GM12875 (cell line): ENCODE results near the gene LCLAT1.

Experiments
- H3K4me3 ChIP-seq: one replicate; pipeline ENCODE4 v1.5.1; 2011; ENCODE audit warnings: low read depth, low read length, control low read depth
- TF ChIP-seq, protein P1 (sequence below): IDR thresholded peaks from 2 replicates; pipeline ENCODE4 v1.5.1; 2011; ENCODE audit warnings: low read depth, mild to moderate bottlenecking, control low read depth, inconsistent platforms, low read length, moderate library complexity, borderline replicate concordance; ENCODE audit not compliant: insufficient read depth

LCLAT1 gene

GRCh38 chr2:30404319-30405259 lies 42.5 kb upstream of the LCLAT1 start:
- no peak overlapping the region for H3K4me3 ChIP-seq
- TF ChIP-seq, protein P1, sequence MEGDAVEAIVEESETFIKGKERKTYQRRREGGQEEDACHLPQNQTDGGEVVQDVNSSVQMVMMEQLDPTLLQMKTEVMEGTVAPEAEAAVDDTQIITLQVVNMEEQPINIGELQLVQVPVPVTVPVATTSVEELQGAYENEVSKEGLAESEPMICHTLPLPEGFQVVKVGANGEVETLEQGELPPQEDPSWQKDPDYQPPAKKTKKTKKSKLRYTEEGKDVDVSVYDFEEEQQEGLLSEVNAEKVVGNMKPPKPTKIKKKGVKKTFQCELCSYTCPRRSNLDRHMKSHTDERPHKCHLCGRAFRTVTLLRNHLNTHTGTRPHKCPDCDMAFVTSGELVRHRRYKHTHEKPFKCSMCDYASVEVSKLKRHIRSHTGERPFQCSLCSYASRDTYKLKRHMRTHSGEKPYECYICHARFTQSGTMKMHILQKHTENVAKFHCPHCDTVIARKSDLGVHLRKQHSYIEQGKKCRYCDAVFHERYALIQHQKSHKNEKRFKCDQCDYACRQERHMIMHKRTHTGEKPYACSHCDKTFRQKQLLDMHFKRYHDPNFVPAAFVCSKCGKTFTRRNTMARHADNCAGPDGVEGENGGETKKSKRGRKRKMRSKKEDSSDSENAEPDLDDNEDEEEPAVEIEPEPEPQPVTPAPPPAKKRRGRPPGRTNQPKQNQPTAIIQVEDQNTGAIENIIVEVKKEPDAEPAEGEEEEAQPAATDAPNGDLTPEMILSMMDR: no peak

- no peak overlapping the region for H3K4me3 ChIP-seq
- TF ChIP-seq, protein P1: no peak
Observed at GRCh38 chr2:30405260-30405605, 41.8 kb upstream of the LCLAT1 start.

DNA sequence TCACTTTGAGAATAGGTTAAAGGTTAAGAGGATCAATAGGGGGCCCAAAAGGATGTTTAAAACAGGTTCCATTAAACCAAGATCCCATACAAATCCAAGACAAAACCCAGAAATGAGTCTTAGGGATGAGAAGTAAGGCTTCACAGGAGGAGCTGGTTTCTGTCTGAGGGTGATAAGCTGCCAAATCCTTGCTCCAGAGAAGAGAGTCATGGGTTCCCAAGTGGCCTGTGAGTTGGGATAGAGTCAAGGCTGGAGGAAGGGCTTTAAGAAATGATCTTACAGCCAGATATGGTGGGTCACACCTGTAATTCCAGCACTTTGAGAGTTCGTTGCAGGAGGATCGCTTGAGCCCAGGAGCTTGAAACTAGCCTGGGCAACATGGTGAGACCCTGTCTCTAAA lies 40.2 kb upstream of the LCLAT1 start:
- H3K4me3 ChIP-seq: no peak overlapping the region
- TF ChIP-seq, protein P1: no peak

DNA sequence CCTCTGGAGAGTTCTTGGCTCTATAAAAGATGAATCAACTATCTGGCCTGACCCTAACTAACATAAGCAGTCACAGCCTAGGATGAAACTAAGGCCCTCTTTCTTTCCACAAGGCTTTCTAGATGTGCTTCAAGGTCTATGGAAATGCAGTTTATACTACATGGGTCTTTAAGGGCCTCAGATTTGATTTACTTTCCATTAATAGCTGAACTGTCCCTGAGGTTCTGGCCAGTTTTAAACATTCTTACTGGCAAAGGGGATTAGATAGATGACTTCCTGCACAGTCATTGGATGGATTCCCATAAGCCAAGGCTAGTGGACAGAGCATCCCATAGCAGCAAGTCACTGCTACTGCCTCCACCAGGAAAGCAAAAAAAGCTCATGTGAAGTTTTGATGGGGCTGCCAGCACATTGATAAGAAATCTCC lies 38.1 kb upstream of the LCLAT1 start:
- H3K4me3 ChIP-seq: no peak overlapping the region
- TF ChIP-seq, protein P1: no peak

- TF ChIP-seq, protein P1: no peak
- H3K4me3 ChIP-seq: no peak overlapping the region
Observed at GRCh38 chr2:30410217-30410616, 36.8 kb upstream of the LCLAT1 start.

- TF ChIP-seq, protein P1: no peak
- H3K4me3 ChIP-seq: no peak overlapping the region
Observed at GRCh38 chr2:30412047-30412683, 34.9 kb upstream of the LCLAT1 start.
